Body of pancreas (tissue), 4 donors: Measurements from ENCODE around the gene MBP. TPM values are rescaled to one million over a fixed set of nuclear protein-coding genes. Genes with fewer than 3 reads are reported as not detected.

ENCODE experiments used
- ATAC-seq: fragments of 150-250 bp; one replicate; pipeline ENCODE4 v1.9.1; 2016
- DNase-seq, 4 donors: peaks; one replicate each; pipeline ENCODE4 v3.0.0-alpha.2; 2019
- H3K27ac ChIP-seq, 4 donors: fragments of 200-600 bp; sonication (generic); 1 replicate in 3 of 4; 2 replicates in 1 of 4; pipeline versions ENCODE4 v1.5.1 to v1.6.1; 2016 to 2019; ENCODE audit warnings: mild to moderate bottlenecking in 1 of 4, mixed read lengths in 1 of 4, moderate library complexity in 1 of 4
- H3K27me3 ChIP-seq, 2 donors: fragments of 200-600 bp; sonication (generic); one replicate each; pipeline ENCODE4 v1.6.0; 2016; ENCODE audit warnings: mild to moderate bottlenecking in 1 of 2
- H3K36me3 ChIP-seq, 2 donors: fragments of 200-600 bp; sonication (generic); replicated peaks in 1 of 2; 2 replicates each; pipeline ENCODE4 v1.5.1; 2016; ENCODE audit warnings: low read depth in 2 of 2; ENCODE audit not compliant: insufficient read depth in 1 of 2
- H3K4me1 ChIP-seq: fragments of 200-600 bp; sonication (generic); one replicate; pipeline ENCODE4 v1.6.0; 2016
- H3K4me3 ChIP-seq, 2 donors: fragments of 200-600 bp; sonication (generic); 1 replicate in 1 of 2; 2 replicates in 1 of 2; pipeline ENCODE4 v1.5.1; 2016 to 2019
- H3K9me3 ChIP-seq, 3 donors: fragments of 200-600 bp; sonication (generic); 1 replicate in 2 of 3; 2 replicates in 1 of 3; pipeline ENCODE4 v1.5.1; 2016
- POLR2A ChIP-seq, 3 donors: fragments of 450-650 bp; IDR thresholded peaks; one replicate each; pipeline ENCODE4 v1.6.1; 2016; ENCODE audit warnings: antibody characterized with exemption in 3 of 3, mild to moderate bottlenecking in 2 of 3
- whole genome bisulfite sequencing, 2 donors: methylation state at CpG; one replicate each; pipeline ENCODE4 v1.1.5; 2017; 5-methylcytosine and 5-hydroxymethylcytosine counted together
- intact Hi-C: fragments of 100-400 bp; cut with DNase I; formaldehyde crosslinking; loops from one replicate; pipeline ENCODE4 v1.15.1; 2023
- total RNA-seq, 2 donors: library from RNA; depleted of rRNA; stranded (reverse); fragments of >200 nt; gene quantifications; one replicate each; pipeline ENCODE4 v1.1.0, GENCODE V29; 2016
- TF ChIP-seq, protein P1 (sequence below), 7 experiments: fragments of 450-650 bp in 4 of 7; fragments of 200-600 bp in 3 of 7; sonication (generic) in 3 of 7; IDR thresholded peaks; one replicate each; pipeline ENCODE4 v1.5.1; 2016 to 2019; ENCODE audit warnings: antibody characterized with exemption in 7 of 7

Gene MBP
- total RNA-seq, 2 donors from 2014 or later: 17.4 to 24.4 TPM

DNA sequence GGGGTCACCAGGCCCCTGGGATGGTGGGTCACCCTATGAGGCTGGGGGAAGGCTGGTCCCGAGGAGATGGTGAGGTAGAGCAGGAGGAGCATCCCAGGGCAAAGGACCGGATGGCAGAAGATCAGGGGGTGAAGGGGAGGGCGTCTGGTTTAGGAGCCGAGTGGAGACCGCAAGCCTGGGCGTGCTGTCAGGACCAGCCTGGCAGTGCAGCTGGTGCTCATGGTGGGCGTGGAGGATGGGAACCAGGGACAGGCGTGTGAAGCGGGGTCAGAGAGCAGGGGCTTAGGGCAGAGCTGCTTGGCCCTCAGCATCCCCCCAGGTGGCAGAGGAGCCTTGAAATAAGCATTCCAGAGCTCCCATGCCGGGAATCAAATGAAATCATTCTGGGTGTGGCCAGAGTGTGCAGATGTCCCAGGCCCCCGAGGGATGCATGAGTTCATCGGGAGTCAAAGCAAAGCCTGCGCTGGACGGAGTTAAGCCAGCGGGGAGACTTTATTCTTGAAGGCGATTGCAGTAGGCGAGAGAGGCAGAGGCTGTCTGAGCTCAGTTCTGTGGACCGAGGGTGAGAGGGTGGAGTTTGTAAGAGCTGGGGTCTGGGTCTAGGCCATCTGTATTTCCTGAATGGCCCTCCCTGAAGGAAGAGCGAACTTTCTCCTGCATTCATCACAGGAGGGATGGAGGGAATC lies 33.1 kb upstream of the MBP start:
- TF ChIP-seq, protein P1, sequence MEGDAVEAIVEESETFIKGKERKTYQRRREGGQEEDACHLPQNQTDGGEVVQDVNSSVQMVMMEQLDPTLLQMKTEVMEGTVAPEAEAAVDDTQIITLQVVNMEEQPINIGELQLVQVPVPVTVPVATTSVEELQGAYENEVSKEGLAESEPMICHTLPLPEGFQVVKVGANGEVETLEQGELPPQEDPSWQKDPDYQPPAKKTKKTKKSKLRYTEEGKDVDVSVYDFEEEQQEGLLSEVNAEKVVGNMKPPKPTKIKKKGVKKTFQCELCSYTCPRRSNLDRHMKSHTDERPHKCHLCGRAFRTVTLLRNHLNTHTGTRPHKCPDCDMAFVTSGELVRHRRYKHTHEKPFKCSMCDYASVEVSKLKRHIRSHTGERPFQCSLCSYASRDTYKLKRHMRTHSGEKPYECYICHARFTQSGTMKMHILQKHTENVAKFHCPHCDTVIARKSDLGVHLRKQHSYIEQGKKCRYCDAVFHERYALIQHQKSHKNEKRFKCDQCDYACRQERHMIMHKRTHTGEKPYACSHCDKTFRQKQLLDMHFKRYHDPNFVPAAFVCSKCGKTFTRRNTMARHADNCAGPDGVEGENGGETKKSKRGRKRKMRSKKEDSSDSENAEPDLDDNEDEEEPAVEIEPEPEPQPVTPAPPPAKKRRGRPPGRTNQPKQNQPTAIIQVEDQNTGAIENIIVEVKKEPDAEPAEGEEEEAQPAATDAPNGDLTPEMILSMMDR (IDR thresholded peaks at IDR 0.05): no peak
- no peak for TF ChIP-seq POLR2A (IDR thresholded peaks at IDR 0.05)
- intact Hi-C loops: no loop called here
- H3K4me1 ChIP-seq: no peaks in the 10 kb centered on the region
- H3K4me3 ChIP-seq: no peak overlapping the region
- WGBS, 2 donors: 75 to 80% methylated on average over 19 of the region's 19 CpGs
- no peaks in the 10 kb centered on the region for H3K27me3 ChIP-seq
- H3K27ac ChIP-seq: no peak overlapping the region
- DNase-seq (peak in 2 of 4 donors; percentile 16 to 29), ATAC-seq (no peak)
- no peaks in the 10 kb centered on the region for H3K36me3 ChIP-seq
- H3K9me3 ChIP-seq: no peaks in the 10 kb centered on the region

DNA sequence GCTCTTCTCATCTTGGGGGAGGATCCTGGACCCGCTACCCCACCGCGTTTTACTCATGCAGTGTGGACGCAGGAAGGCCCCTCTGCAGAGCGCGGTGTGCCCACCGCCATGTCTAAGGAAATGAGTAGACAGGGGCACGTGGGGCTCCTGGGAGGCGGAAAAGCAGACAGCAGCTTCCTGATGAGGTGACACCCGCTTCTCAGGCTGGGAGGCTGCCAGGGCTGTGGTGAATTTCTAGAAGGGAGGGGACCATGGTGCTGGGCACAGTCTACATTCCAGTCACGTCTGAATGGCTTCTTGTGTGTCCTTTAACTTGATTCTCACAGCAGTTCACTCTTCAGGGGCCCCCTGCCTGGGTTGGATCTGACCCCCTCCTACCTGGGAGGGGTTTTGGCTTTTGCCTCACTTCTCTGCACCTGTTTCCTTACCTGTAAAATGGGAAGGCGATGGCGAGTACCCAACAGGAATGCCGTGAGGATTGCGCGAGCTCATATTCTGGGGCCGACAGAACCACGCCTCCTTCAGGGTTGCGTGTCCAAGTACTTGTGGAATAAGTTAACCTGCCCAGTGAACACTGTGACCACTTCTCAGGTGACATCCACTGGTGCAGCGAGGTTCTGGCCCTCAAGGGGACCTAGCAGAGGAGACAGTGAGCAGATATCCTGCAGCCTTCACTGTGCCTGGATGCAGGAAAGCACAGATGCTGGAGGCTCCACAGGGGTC lies 32.3 kb upstream of the MBP start:
- no peak for ATAC-seq
- no peak for DNase-seq
- 80 to 85% methylated on average over 17 to 20 of the region's 20 CpGs for WGBS, 2 donors

DNA sequence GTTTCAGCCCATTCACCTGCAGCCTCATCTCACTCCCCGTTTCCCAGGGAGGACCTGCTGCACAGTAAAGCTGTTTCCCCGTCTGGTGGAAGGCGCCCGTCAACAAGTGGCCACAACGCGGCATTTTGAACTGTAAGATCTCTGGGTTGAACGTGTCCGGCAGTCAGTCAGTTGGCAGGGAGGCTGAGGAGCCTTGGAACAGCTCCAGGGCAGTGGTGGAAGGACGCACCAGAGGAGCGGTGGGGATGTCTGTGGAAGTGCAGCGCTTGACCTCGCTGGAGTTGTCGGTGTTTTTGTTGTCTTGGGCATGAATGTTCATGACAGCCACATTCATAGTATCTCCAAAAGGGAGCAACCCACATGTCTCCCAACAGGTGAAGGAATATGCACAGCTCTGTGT lies 31.4 kb upstream of the MBP start:
- DNase-seq (no peak), ATAC-seq (no peak)
- Histone ChIP-seq H3K27me3 (no peaks in the 10 kb centered on the region), H3K4me1 (no peaks in the 10 kb centered on the region), H3K36me3 (no peaks in the 10 kb centered on the region), H3K4me3 (no peak overlapping the region), H3K9me3 (no peaks in the 10 kb centered on the region), H3K27ac (no peak overlapping the region)
- intact Hi-C loops: no loop called here
- 86 to 88% methylated on average over 8 to 13 of the region's 13 CpGs for WGBS, 2 donors
- TF ChIP-seq, protein P1 (IDR thresholded peaks at IDR 0.05): no peak
- TF ChIP-seq POLR2A (IDR thresholded peaks at IDR 0.05): no peak

More for the DNA sequence above, 32.3 kb upstream of the MBP start:
- H3K36me3 ChIP-seq: no peaks in the 10 kb centered on the region
- H3K9me3 ChIP-seq: no peaks in the 10 kb centered on the region
- H3K27ac ChIP-seq: no peak overlapping the region
- TF ChIP-seq, protein P1 (IDR thresholded peaks at IDR 0.05): no peak
- TF ChIP-seq POLR2A (IDR thresholded peaks at IDR 0.05): no peak
- no peaks in the 10 kb centered on the region for H3K4me1 ChIP-seq
- intact Hi-C loops: no loop called here
- H3K27me3 ChIP-seq: no peaks in the 10 kb centered on the region
- no peak overlapping the region for H3K4me3 ChIP-seq

DNA sequence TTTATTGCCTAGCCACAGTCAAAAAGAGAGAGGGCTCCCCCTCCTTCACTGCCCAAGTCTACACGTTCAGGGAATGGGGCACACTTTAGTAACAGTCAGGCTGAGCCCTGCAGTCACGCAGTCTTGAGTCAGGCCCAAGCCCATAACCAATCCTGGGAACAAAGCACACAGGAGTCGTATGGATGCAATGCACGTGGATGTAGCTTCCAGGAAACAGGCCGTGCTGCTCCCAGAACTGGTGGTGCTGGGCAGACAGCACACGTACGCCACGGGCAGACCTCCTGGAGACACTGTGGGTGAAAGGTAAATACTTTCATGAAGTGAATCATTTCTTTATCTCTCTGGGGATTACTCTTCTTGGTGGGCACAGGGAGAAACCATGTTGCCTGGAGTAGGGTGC lies 30.0 kb upstream of the MBP start:
- ATAC-seq: no peak

More for the DNA sequence above, 30.0 kb upstream of the MBP start:
- intact Hi-C loops: no loop called here
- DNase-seq: no peak
- no peak overlapping the region for H3K4me3 ChIP-seq
- H3K4me1 ChIP-seq: no peaks in the 10 kb centered on the region
- TF ChIP-seq POLR2A (IDR thresholded peaks at IDR 0.05): no peak
- TF ChIP-seq, protein P1 (IDR thresholded peaks at IDR 0.05): no peak
- WGBS, 2 donors: 86 to 93% methylated on average over 7 to 8 of the region's 8 CpGs
- H3K27ac ChIP-seq: no peak overlapping the region
- H3K36me3 ChIP-seq: no peaks in the 10 kb centered on the region
- no peaks in the 10 kb centered on the region for H3K27me3 ChIP-seq
- H3K9me3 ChIP-seq: no peaks in the 10 kb centered on the region
